Activated naive CD8-positive, alpha-beta T cell treated with anti-CD3 and anti-CD28 coated beads, Interleukin-2, amount 50 U/mL, for 16 hours (primary cell): ENCODE results near the gene LHFPL3.
"Not testable (repeated sequence)": the region's sequence is repeated elsewhere in the genome, so short reads cannot be mapped to it uniquely, and the experiment has no call there.

Experiments used
- DNase-seq: peaks from one replicate; pipeline ENCODE4 v3.0.0-alpha.2; 2020; ENCODE audit warnings: low read depth, low spot score

LHFPL3 gene

GRCh38 chr7:104931181-104931781, 602.9 kb downstream of the LHFPL3 start:
- no peak for DNase-seq

- no peak for DNase-seq
Observed at GRCh38 chr7:104933022-104933421, 604.6 kb downstream of the LHFPL3 start.

DNA sequence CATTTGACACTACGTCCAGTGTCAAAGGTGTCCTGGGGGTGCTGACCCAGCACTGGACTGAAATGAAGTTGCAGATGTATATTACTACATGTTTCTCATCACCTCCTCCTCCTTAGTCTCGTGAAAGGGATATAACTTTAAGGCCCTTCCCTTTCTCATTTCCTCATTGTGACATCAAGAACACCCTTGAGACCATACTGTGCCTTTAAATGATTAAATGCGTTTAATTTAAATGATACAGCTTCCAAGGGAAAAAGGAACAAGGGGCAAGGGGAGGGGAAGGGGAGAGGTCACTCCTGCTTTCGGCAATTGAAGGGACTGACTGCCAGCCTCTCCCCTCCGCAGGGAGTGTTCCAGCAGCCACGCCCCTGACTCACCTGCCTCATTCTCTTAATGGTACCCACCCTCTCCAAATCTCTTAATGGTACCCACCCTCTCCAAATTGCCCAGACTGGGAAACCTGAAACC, 605.2 kb downstream of the LHFPL3 start:
- no peak for DNase-seq

DNA sequence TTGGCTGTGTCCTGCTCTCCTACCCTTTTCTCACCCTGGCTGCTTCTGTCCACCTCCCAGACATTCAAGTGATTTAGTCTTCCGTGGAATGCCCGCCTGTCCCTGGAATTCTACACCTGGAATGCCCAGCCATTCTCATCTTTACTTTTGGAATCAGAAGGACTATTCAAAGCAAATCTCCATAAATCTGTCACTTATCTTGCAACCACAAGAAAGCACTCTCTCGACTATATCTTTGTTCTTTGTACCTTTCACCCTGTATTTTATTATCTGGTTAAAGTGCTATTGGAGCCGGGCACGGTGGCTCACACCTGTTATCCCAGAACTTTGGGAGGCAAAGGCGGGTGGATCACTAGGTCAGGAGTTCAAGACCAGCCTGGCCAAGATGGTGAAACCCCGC, 606.3 kb downstream of the LHFPL3 start:
- no peak for DNase-seq

GRCh38 chr7:104935276-104935675, 606.9 kb downstream of the LHFPL3 start:
- DNase-seq, result no peak

DNA sequence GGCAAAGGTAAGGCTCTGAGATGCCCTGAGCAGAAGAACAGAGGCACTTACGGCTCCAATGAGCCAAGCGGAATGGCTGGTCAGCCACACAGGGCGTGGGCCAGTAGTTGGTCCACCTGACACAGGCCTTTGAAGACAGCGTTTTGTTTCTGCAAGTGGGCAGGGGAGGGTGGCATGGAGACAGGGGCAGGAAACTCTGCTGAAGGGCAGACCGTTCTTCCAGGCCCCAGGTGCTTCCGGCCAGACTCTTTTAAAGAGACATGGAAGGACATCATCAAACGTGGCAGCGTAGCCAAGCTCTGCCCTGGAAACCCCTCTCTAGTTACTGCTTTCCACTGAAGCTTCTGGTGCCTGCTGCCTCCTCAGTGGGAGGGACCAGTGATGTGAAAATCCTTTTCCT, 608.1 kb downstream of the LHFPL3 start:
- DNase-seq, result no peak

DNA sequence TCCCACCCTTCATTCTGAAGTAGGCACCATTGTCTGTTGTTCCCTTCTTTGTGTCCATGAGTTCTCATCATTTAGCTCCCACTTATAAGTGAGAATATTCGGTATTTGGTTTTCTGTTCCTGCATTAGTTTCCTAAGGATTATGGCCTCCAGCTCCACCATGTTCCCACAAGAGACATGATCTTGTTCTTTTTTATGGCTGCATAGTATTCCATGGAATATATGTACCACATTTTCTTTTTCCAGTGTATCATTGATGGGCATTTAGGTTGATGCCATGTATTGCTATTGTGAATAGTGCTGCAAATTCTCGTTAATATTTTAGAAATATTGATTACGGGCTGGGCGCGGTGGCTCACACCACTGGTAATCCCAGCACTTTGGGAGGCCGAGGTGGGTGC, 609.1 kb downstream of the LHFPL3 start:
- not testable (repeated sequence) for DNase-seq

DNA sequence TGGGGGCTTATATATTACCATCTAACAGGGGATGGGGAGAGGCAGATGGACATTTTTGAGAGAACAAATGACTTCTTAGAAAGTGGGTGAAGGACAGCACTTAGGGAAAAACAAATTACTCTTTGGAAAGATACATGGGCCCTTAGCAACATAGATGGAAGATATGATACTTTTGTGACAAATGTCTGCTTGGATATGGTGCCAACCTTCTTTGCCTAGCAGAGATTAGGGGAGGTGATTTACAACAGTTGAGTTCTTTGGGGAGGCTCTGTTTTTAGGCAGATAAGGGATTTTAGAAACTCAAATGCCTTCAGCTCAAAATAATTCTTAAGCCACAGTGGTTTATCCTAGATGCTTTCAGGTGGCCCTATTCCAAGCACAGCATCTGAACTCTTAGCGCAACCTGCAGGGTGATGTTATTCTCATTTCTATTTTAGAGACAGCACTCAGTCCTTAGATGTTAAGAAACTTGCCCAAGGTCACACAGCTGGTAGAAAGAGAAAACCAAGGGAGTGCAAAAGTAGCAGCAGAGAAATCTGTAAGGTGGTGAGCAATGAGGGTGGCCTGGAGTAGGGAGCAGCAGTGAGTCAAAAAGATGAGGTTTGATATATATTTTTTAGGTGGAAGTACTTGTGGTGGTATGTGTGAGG, 610.5 kb downstream of the LHFPL3 start:
- DNase-seq, result no peak

DNA sequence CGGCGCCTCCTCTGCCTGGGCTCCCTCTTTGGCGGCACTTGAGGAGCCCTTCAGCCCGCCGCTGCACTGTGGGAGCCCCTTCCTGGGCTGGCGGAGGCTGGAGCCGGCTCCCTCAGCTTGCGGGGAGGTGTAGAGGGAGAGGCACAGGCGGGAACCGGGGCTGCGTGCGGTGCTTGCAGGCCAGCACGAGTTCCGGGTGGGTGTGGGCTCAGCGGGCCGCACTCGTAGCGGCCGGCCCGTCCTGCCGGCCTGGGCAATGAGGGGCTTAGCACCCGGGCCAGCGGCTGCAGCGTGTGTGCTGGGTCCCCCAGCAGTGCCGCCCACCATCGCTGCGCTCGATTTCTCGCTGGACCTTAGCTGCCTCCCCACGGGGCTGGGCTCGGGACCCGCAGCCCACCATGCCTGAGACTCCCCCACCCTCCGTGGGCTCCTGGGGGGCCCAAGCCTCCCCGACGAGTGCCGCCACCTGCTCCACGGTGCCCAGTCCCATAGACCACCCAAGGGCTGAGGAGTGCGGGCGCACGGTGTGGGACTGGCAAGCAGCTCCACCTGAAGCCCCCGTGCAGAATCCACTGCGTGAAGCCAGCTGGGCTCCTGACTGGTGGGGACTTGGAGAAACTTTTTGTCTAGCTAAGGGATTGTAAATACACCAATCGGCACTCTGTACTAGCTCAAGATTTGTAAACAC, 611.8 kb downstream of the LHFPL3 start:
- DNase-seq, result no peak

GRCh38 chr7:104943502-104944343, 615.3 kb downstream of the LHFPL3 start:
- no peak for DNase-seq

DNA sequence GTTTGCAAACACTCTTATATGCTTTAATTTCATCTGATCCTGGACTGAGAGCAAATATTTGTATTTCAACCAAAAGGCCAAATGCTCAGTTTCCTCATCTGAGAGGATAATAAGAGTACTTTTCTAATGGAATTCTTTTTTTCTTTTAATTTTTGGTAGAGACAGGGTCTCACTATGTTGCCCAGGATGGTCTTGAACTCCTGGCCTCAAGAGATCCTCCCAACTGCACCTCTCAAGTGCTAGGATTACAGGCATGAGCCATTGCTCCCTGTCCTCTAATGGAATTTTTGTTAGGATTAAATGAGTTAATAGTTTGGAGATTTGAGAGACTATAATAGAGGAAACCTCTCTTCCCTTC, 617.2 kb downstream of the LHFPL3 start:
- no peak for DNase-seq

GRCh38 chr7:104946338-104946737, 617.9 kb downstream of the LHFPL3 start:
- no peak for DNase-seq

DNA sequence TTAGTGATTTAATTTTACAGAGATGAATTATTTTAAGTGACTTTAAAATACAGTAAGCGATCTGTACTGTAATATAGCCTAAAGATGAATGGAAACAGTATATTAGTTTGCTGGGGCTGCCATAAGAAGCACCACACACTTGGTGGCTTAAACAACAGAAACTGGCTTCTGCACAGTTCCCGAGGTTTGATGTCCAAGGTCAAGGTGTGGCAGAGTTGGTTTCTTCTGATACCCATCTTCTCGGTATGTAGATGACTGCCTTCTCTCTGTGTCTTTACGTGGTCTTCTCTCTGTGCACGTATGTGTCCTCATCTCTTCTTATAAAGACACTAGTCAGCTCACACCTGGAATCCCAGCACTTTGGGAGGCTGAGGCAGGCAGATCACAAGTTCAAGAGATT, 621.6 kb downstream of the LHFPL3 start:
- DNase-seq, result no peak

DNA sequence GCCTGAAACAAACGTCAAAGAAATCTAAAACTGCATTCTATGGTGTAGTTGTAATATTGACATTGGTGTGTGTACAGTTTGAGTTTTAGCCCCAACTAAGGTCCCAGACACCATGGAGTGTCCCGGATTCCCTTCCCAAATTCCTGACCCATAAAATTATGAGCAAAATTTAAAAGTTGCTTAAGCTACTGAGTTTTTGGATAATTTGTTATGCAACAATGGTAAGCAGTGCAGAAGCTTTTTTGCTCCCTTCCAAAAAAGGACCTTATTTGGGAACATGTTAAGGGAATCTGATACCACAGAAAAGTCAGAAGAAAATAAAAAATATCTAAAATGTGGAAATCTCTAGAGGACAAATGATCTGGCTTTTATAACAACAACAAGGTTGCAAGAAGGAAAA, 622.4 kb downstream of the LHFPL3 start:
- DNase-seq, result no peak

DNA sequence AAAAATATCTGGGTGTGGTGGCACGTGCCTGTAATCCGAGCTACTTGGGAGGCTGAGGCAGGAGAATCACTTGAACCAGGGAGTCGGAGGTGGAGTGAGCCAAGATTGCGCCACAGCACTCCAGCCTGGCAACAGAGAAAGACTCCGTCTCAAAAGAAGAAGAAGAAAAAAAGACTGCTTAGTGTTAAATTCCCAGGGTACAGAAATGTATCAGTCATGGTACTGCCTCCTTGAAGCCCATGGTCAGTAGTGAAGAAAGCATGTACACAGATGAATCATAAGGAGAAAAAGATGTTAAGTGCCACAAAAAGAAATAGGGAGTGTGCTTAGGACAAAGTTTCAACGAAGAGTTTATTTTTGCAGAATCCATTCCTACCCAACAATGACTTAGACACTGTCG, 623.1 kb downstream of the LHFPL3 start:
- DNase-seq, result no peak

- DNase-seq, result no peak
Observed at GRCh38 chr7:104955276-104955675, 626.9 kb downstream of the LHFPL3 start.
